ENCODE measurements around the gene LRRC9.

The LRRC9 gene

GRCh38 chr14:59895721-59896120 lies 24.2 kb upstream of the LRRC9 start:
- TF ChIP-seq CTCF (IDR thresholded peaks at IDR 0.05; ENCODE audit: low read depth, low read length): no peak
- no peaks in the 10 kb centered on the region for H3K36me3 ChIP-seq
- no peaks in the 10 kb centered on the region for H3K27me3 ChIP-seq (ENCODE audit: insufficient read depth, low read depth, severe bottlenecking)
- H3K27ac ChIP-seq: no peak overlapping the region
- no peak overlapping the region for H3K4me3 ChIP-seq (ENCODE audit: low read depth, low read length)
- H3K9me3 ChIP-seq (ENCODE audit: severe bottlenecking): no peaks in the 10 kb centered on the region
- no peak for DNase-seq

GRCh38 chr14:59897757-59898383 lies 22.1 kb upstream of the LRRC9 start:
- Histone ChIP-seq H3K27me3 (ENCODE audit: insufficient read depth, low read depth, severe bottlenecking) (no peaks in the 10 kb centered on the region), H3K4me3 (ENCODE audit: low read depth, low read length) (no peak overlapping the region), H3K27ac (no peak overlapping the region), H3K9me3 (ENCODE audit: severe bottlenecking) (no peaks in the 10 kb centered on the region), H3K36me3 (no peaks in the 10 kb centered on the region)
- DNase-seq: peak; percentile 53
- TF ChIP-seq CTCF (IDR thresholded peaks at IDR 0.05; ENCODE audit: low read depth, low read length): peak; percentile 77

GRCh38 chr14:59900556-59900955 lies 19.4 kb upstream of the LRRC9 start:
- no peak overlapping the region for H3K27ac ChIP-seq
- TF ChIP-seq CTCF (IDR thresholded peaks at IDR 0.05; ENCODE audit: low read depth, low read length): no peak
- no peaks in the 10 kb centered on the region for H3K9me3 ChIP-seq (ENCODE audit: severe bottlenecking)
- no peak overlapping the region for H3K4me3 ChIP-seq (ENCODE audit: low read depth, low read length)
- H3K36me3 ChIP-seq: no peaks in the 10 kb centered on the region
- DNase-seq: no peak
- H3K27me3 ChIP-seq (ENCODE audit: insufficient read depth, low read depth, severe bottlenecking): no peaks in the 10 kb centered on the region

- Histone ChIP-seq H3K9me3 (ENCODE audit: severe bottlenecking) (no peaks in the 10 kb centered on the region), H3K36me3 (no peaks in the 10 kb centered on the region), H3K27me3 (ENCODE audit: insufficient read depth, low read depth, severe bottlenecking) (no peaks in the 10 kb centered on the region), H3K27ac (no peak overlapping the region), H3K4me3 (ENCODE audit: low read depth, low read length) (no peak overlapping the region)
- no peak for TF ChIP-seq CTCF (IDR thresholded peaks at IDR 0.05; ENCODE audit: low read depth, low read length)
- DNase-seq: no peak
Measured at GRCh38 chr14:59904184-59904583, 15.8 kb upstream of the LRRC9 start.

GRCh38 chr14:59905188-59905587 lies 14.8 kb upstream of the LRRC9 start:
- no peaks in the 10 kb centered on the region for H3K9me3 ChIP-seq (ENCODE audit: severe bottlenecking)
- no peaks in the 10 kb centered on the region for H3K36me3 ChIP-seq
- H3K27ac ChIP-seq: no peak overlapping the region
- no peaks in the 10 kb centered on the region for H3K27me3 ChIP-seq (ENCODE audit: insufficient read depth, low read depth, severe bottlenecking)
- no peak for TF ChIP-seq CTCF (IDR thresholded peaks at IDR 0.05; ENCODE audit: low read depth, low read length)
- DNase-seq: no peak
- no peak overlapping the region for H3K4me3 ChIP-seq (ENCODE audit: low read depth, low read length)

- TF ChIP-seq CTCF (IDR thresholded peaks at IDR 0.05; ENCODE audit: low read depth, low read length): no peak
- Histone ChIP-seq H3K27me3 (ENCODE audit: insufficient read depth, low read depth, severe bottlenecking) (no peaks in the 10 kb centered on the region), H3K27ac (no peak overlapping the region), H3K4me3 (ENCODE audit: low read depth, low read length) (no peak overlapping the region), H3K36me3 (no peaks in the 10 kb centered on the region), H3K9me3 (ENCODE audit: severe bottlenecking) (no peaks in the 10 kb centered on the region)
- no peak for DNase-seq
Measured at GRCh38 chr14:59912443-59912842, 7.5 kb upstream of the LRRC9 start.

Data from WERI-Rb-1 (cell line).